Progenitor cell of endocrine pancreas (in vitro differentiated cells): Measurements from ENCODE around the gene AP4B1. TPM values are rescaled to one million over a fixed set of nuclear protein-coding genes. Genes with fewer than 3 reads are reported as not detected.

Experiments used
- DNase-seq: peaks from one replicate; pipeline ENCODE4 v3.0.0; 2021; ENCODE audit warnings: low spot score; ENCODE audit not compliant: unreplicated experiment
- H3K27ac Mint-ChIP-seq: 2 replicates; pipeline ENCODE4 v1.8.0; 2021; ENCODE audit warnings: mild to moderate bottlenecking, moderate library complexity, mixed read lengths
- H3K27me3 Mint-ChIP-seq: 2 replicates; pipeline ENCODE4 v1.8.0; 2021; ENCODE audit warnings: mixed read lengths
- H3K36me3 Mint-ChIP-seq: 2 replicates; pipeline ENCODE4 v1.8.0; 2022; ENCODE audit warnings: mixed read lengths; ENCODE audit not compliant: insufficient read depth
- H3K4me1 Mint-ChIP-seq: 2 replicates; pipeline ENCODE4 v1.8.0; 2021; ENCODE audit warnings: low read depth, mixed read lengths
- H3K4me3 Mint-ChIP-seq: 2 replicates; pipeline ENCODE4 v1.8.0; 2021; ENCODE audit warnings: low read depth, mild to moderate bottlenecking, moderate library complexity, mixed read lengths
- H3K9me3 Mint-ChIP-seq: 2 replicates; pipeline ENCODE4 v1.8.0; 2021; ENCODE audit warnings: low read depth, mixed read lengths
- total RNA-seq: library from RNA; stranded (reverse); gene quantifications from 2 replicates; pipeline ENCODE4 v1.2.1, GENCODE V29; 2021
- TF ChIP-seq, protein P1 (sequence below): fragments of 200-600 bp; sonication (generic); IDR thresholded peaks from one replicate; pipeline ENCODE4 v1.5.0; 2021; ENCODE audit warnings: antibody characterized with exemption, mild to moderate bottlenecking; ENCODE audit not compliant: unreplicated experiment

Gene AP4B1
- total RNA-seq, 1 donor from 2014 or later: 20.2 TPM

DNA sequence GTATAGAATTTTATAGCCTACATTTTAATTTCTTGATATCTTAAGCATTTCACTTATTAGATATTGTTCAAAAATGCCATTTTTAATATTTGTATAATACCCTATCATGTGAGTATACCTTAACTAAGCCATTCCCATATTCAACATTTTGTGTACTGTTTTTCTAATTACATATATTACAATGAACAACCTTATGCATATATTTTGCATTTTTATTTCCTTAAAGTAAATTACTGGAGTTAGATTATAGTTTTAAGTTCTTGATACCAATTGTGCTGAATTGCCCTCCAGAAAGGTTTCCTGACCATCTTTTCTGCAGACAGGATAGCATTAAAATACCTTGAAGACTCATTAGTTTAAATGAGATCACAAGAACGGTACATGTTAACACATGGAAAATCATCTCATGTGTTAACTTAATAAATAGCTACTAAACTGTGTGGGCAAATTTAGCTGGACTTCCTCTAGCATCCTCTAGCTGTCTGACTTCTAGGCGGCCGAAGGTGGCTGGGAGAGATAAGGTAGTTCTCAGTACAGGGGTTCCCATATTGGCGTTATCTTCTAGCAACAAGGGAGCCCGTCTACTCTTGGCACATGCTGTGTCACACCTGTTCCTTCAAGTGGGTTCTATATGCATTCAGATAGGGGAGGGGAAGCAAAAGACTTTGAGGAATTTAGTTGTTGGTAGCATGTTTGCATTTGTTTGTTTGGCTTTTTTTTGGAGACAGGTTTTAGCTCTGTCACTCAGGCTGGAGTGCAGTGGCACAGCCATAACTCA lies 9.5 kb upstream of the AP4B1 start:
- no peak overlapping the region for H3K27ac Mint-ChIP-seq
- no peaks in the 10 kb centered on the region for H3K4me1 Mint-ChIP-seq

GRCh38 chr1:113913312-113913668 lies 8.7 kb upstream of the AP4B1 start:
- H3K27me3 Mint-ChIP-seq: peaks cover 2% of the 10 kb centered on the region
- no peaks in the 10 kb centered on the region for H3K4me1 Mint-ChIP-seq
- H3K36me3 Mint-ChIP-seq: no peaks in the 10 kb centered on the region
- no peak overlapping the region for H3K4me3 Mint-ChIP-seq
- DNase-seq: no peak
- peak overlapping the region; percentile 35 for H3K27ac Mint-ChIP-seq
- no peaks in the 10 kb centered on the region for H3K9me3 Mint-ChIP-seq
- TF ChIP-seq, protein P1, sequence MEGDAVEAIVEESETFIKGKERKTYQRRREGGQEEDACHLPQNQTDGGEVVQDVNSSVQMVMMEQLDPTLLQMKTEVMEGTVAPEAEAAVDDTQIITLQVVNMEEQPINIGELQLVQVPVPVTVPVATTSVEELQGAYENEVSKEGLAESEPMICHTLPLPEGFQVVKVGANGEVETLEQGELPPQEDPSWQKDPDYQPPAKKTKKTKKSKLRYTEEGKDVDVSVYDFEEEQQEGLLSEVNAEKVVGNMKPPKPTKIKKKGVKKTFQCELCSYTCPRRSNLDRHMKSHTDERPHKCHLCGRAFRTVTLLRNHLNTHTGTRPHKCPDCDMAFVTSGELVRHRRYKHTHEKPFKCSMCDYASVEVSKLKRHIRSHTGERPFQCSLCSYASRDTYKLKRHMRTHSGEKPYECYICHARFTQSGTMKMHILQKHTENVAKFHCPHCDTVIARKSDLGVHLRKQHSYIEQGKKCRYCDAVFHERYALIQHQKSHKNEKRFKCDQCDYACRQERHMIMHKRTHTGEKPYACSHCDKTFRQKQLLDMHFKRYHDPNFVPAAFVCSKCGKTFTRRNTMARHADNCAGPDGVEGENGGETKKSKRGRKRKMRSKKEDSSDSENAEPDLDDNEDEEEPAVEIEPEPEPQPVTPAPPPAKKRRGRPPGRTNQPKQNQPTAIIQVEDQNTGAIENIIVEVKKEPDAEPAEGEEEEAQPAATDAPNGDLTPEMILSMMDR: no peak

More for the DNA sequence above, 9.5 kb upstream of the AP4B1 start:
- H3K9me3 Mint-ChIP-seq: no peaks in the 10 kb centered on the region
- H3K27me3 Mint-ChIP-seq: peaks cover 3% of the 10 kb centered on the region
- DNase-seq: no peak
- no peak overlapping the region for H3K4me3 Mint-ChIP-seq
- TF ChIP-seq, protein P1: no peak
- no peaks in the 10 kb centered on the region for H3K36me3 Mint-ChIP-seq

GRCh38 chr1:113912594-113913311 lies 8.2 kb upstream of the AP4B1 start:
- Mint-ChIP-seq H3K4me1 (no peaks in the 10 kb centered on the region), H3K36me3 (peaks cover 3% of the 10 kb centered on the region), H3K27me3 (no peaks in the 10 kb centered on the region), H3K9me3 (no peaks in the 10 kb centered on the region), H3K27ac (peak overlapping the region; percentile 35), H3K4me3 (no peak overlapping the region)
- TF ChIP-seq, protein P1: no peak
- DNase-seq: no peak

DNA sequence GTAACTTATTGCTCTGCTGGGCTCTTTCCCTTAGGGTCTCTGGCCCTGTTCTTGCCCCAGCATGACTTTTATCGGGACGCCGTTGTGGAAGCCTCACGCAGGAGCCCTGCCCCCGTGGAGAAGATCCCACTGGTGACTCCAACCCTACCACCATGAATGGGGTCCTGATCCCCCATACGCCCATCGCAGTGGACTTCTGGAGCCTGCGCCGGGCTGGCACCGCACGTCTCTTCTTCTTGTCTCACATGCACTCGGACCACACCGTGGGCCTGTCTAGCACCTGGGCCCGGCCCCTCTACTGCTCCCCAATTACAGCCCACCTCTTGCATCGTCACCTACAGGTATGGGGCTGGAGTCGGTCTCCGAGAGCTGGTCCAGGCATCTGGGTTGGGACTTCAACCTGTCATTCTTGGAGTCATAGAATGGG lies 849 bp upstream of the AP4B1 start:
- Mint-ChIP-seq H3K4me1 (peaks cover 8% of the 10 kb centered on the region), H3K27me3 (no peaks in the 10 kb centered on the region), H3K27ac (peak overlapping the region; percentile 92), H3K9me3 (no peaks in the 10 kb centered on the region), H3K36me3 (peaks cover 5% of the 10 kb centered on the region), H3K4me3 (peak overlapping the region; percentile 87)
- DNase-seq: peak; percentile 14
- TF ChIP-seq, protein P1: no peak

DNA sequence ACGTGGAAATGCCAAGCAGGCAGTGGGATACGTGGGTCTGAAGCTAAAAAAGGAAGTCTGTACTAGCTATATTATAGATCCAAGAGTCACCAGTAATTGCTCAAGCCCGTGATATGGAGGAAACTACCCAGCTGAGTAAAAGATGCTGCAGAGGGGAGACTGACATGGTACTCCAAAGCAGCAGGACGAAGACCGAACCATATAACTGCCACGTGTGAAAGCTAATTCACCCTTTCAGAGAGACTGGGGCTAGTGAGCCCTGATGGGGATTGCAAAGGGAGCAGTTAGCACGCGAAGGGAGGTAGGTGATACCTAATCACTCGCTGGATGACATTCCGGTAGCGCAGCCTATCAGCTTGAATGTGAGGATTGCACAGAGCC lies 316 bp downstream of the AP4B1 start:
- Mint-ChIP-seq H3K27ac (peak overlapping the region; percentile 96), H3K4me1 (peaks cover 8% of the 10 kb centered on the region), H3K4me3 (peak overlapping the region; percentile 87), H3K36me3 (peaks cover 5% of the 10 kb centered on the region), H3K9me3 (no peaks in the 10 kb centered on the region), H3K27me3 (no peaks in the 10 kb centered on the region)
- TF ChIP-seq, protein P1: no peak
- DNase-seq: no peak
